ENCODE measurements around the gene CHST13.
"Not testable (repeated sequence)": the region's sequence is repeated elsewhere in the genome, so short reads cannot be mapped to it uniquely, and the experiment has no call there.

CHST13 gene

GRCh38 chr3:126554560-126555525, 30.9 kb downstream of the CHST13 start:
- no peak for DNase-seq (ENCODE audit: low read depth, low spot score)

- no peak for DNase-seq (ENCODE audit: low read depth, low spot score)
Observed at GRCh38 chr3:126555795-126556636, 32.1 kb downstream of the CHST13 start.

GRCh38 chr3:126556637-126557414, 32.9 kb downstream of the CHST13 start:
- DNase-seq (ENCODE audit: low read depth, low spot score) = no peak

- DNase-seq (ENCODE audit: low read depth, low spot score) = no peak
Observed at GRCh38 chr3:126557415-126557745, 33.4 kb downstream of the CHST13 start.

- no peak for DNase-seq (ENCODE audit: low read depth, low spot score)
Observed at GRCh38 chr3:126557761-126558160, 33.8 kb downstream of the CHST13 start.

GRCh38 chr3:126558336-126559071, 34.5 kb downstream of the CHST13 start, which contains the start of gene C3orf22:
Gene C3orf22 (minus strand): TSS chr3:126558932. CDS start chr3:126553390, 5,542 bp downstream.
- no peak for DNase-seq (ENCODE audit: low read depth, low spot score)

GRCh38 chr3:126562737-126563276, 38.9 kb downstream of the CHST13 start:
- no peak for DNase-seq (ENCODE audit: low read depth, low spot score)

GRCh38 chr3:126567696-126568438, 43.9 kb downstream of the CHST13 start:
- DNase-seq (ENCODE audit: low read depth, low spot score) = no peak

GRCh38 chr3:126568776-126569342, 44.9 kb downstream of the CHST13 start:
- no peak for DNase-seq (ENCODE audit: low read depth, low spot score)

- DNase-seq (ENCODE audit: low read depth, low spot score) = no peak
Observed at GRCh38 chr3:126569390-126569975, 45.5 kb downstream of the CHST13 start.

- no peak for DNase-seq (ENCODE audit: low read depth, low spot score)
Observed at GRCh38 chr3:126570103-126570541, 46.2 kb downstream of the CHST13 start.

GRCh38 chr3:126571078-126571477, 47.1 kb downstream of the CHST13 start:
- DNase-seq (ENCODE audit: low read depth, low spot score) = no peak

- DNase-seq (ENCODE audit: low read depth, low spot score) = no peak
Observed at GRCh38 chr3:126573492-126574117, 49.6 kb downstream of the CHST13 start.

- no peak for DNase-seq (ENCODE audit: low read depth, low spot score)
Observed at GRCh38 chr3:126577261-126577660, 53.3 kb downstream of the CHST13 start.

- DNase-seq (ENCODE audit: low read depth, low spot score) = no peak
Observed at GRCh38 chr3:126578702-126579101, 54.7 kb downstream of the CHST13 start.

- no peak for DNase-seq (ENCODE audit: low read depth, low spot score)
Observed at GRCh38 chr3:126580746-126581145, 56.8 kb downstream of the CHST13 start.

GRCh38 chr3:126581569-126581968, 57.6 kb downstream of the CHST13 start:
- DNase-seq (ENCODE audit: low read depth, low spot score) = no peak

GRCh38 chr3:126582311-126582710, 58.4 kb downstream of the CHST13 start:
- DNase-seq (ENCODE audit: low read depth, low spot score) = no peak

- not testable (repeated sequence) for DNase-seq (ENCODE audit: low read depth, low spot score)
Observed at GRCh38 chr3:126591515-126591914, 67.6 kb downstream of the CHST13 start.

All from activated naive CD8-positive, alpha-beta T cell treated with anti-CD3 and anti-CD28 coated beads, Interleukin-2, amount 50 U/mL, for 16 hours (primary cell).